Panc1 (cell line): ENCODE measurements around the gene SLC37A1.

Source experiments
- CTCF ChIP-seq: fragments of 450-650 bp; IDR thresholded peaks from 2 replicates; pipeline ENCODE4 v1.5.1; 2017; ENCODE audit warnings: mild to moderate bottlenecking
- POLR2AphosphoS5 ChIP-seq: IDR thresholded peaks from 2 replicates; pipeline ENCODE4 v1.6.1; 2012; ENCODE audit warnings: mild to moderate bottlenecking, low read depth, low read length, moderate library complexity
- REST ChIP-seq, 2 experiments: IDR thresholded peaks; 2 replicates each; pipeline ENCODE4 v1.6.1; 2011 to 2012; ENCODE audit warnings: low read depth in 2 of 2, control low read depth in 1 of 2, low read length in 1 of 2, mild to moderate bottlenecking in 1 of 2, moderate library complexity in 1 of 2; ENCODE audit not compliant: insufficient read depth in 1 of 2
- SIN3A ChIP-seq: IDR thresholded peaks from 2 replicates; pipeline ENCODE4 v1.6.1; 2012; ENCODE audit warnings: low read depth, mild to moderate bottlenecking, low read length, moderate library complexity, borderline replicate concordance; ENCODE audit not compliant: insufficient read depth

- no peak for TF ChIP-seq CTCF
- no peak for TF ChIP-seq POLR2AphosphoS5
- TF ChIP-seq REST (IDR thresholded peaks at IDR 0.05; ENCODE audit: insufficient read depth in 1 of 2, low read depth in 2 of 2, low read length in 1 of 2) = no peak
- no peak for TF ChIP-seq SIN3A
Measured at GRCh38 chr21:42489991-42490390, 23.7 kb upstream of the SLC37A1 start.
